ENCODE data around the gene GLG1.

DNA sequence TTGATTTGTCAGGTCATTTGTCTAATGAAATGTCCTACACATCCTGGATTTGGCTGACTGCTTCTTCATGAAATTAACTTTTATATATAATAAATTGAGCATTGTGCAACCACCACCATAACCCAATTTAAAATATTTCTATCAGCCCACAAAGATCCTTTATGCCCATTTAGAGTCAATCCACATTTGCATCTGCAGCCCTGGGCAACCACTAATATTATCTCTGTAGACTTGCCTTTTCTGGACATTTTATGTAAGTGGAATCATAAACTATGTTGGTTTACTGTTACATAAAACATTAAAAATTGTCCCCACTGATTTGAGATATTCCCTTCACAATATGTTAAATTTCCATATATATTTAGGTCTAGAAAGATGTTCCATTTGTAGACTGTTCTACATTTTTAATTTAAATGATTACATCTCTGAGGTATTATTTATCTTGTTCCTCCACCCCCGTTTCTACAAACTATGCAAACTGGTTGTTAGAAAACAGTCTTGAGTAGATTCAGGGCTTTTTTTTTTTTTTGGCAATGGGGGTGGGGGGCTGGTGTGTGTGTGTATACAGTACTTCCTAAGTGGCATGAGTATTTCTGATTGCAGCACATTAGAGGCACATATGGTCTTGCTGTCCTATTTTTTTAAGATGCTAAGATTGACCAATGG, 43.1 kb upstream of the GLG1 start:
- TF ChIP-seq GATA2 (IDR thresholded peaks at IDR 0.05; ENCODE audit: low read depth, low read length) (no peak), GATA3 (IDR thresholded peaks at IDR 0.05; ENCODE audit: low read depth, low read length) (no peak)
